Activated CD8-positive, alpha-beta memory T cell treated with anti-CD3 and anti-CD28 coated beads, Interleukin-2, amount 50 U/mL, for 24 hours (primary cell): ENCODE results near the gene GRIK5.

Experiments used
- DNase-seq: peaks from one replicate; pipeline ENCODE4 v3.0.0-alpha.2; 2020; ENCODE audit errors: extremely low read depth

The GRIK5 gene

GRCh38 chr19:42095814-42096230 lies 25.8 kb upstream of the GRIK5 start:
- no peak for DNase-seq

GRCh38 chr19:42095142-42095813 lies 25.3 kb upstream of the GRIK5 start:
- DNase-seq = no peak

DNA sequence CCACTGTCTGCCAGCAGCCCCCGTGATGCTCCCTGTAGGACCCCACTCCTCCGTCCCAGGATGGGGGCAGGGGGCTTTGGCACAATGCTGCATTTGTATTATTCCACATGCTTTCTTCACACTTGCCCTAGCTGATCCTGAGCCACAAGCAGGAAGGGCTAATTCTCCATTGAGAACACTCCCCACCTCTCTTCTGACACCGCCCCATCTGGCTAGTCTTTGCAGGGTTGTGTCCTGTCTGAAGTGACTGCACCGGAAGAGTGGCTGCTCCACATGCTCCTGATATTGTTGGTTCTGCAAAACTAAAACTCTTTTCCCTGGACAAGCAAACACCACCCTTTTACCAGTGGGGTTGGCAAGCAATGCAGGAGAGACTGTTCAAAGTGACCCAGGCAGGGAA lies 23.9 kb upstream of the GRIK5 start:
- no peak for DNase-seq

DNA sequence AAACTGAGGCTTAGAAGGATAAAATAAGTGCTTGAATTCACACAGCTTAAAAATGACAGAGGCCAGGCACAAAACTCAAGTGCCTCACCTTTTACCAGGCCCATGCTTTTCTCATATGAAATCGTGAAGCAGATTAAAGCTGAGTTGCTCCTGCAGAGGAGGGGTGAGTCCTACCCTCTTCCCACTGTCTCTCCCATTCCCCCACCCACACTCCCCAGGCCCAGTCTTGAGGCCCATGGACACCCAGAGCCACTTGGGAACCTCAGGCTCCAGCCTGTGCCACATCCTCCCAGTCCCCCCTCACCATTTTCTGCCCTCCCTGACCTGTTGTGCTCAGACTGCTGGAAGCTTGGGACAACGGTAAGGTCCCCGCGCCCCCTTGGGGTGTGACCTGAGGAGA lies 23.5 kb upstream of the GRIK5 start:
- no peak for DNase-seq

DNA sequence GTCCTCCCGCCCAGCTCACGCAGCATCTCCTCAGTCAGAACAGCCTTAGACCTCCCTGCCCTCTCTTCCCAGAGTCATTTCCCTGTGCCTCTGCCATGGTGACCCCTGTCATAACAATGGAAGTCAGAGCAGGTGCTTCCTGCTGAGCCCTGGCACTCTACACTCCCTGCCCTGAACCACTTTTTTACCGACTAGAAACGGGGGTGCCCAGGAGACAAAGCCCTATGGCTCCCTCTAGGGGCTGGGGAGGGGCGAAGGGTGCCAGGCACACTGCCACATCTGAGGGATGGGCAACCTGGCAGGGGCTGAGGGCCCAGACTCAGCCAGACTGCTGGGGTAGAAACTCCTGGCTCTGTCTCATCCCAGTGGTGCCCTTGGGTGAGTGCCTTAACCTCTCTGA lies 22.3 kb upstream of the GRIK5 start:
- no peak for DNase-seq

GRCh38 chr19:42091742-42092141 lies 21.7 kb upstream of the GRIK5 start:
- DNase-seq = no peak

DNA sequence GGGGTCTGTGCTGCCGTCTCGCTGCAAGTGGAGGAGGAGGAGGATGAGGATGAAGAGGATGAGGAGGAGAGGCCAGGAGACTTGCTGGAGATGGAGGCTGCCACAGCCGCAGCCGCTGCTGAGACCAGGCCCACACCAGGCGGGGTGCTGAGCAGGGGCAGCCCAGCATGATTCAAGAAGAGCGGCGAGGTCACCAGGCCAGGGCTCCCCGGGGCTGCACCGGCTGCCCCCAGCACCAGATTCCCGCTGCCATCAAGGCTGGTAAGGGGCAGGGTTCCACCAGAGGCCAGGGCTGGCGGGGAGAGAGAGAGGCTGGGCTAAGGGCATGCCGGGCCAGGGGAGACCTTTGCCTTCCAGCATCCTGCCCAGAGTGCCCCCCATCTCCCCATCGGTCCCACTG lies 21.3 kb upstream of the GRIK5 start:
- DNase-seq = no peak

DNA sequence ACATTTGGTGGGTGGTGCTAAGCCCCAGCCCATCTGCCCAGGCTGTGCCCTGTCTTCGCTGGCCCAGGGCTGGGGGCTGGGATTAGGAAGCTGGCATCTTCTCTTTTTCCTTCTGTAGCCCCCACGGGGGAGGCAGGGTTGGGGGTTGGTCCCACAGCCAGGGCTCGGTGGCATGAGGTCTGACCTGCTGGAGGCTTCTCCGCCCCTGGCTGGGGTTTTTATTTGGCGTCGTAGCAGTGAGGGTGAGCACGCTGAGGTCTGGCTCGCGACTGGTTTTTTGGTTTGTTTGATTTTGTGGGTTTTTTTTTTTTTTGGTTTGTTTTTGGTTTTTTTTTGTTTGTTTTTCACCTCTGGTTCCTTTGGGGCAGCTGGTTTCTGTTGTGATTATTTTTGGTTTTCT lies 20.7 kb upstream of the GRIK5 start:
- no peak for DNase-seq

GRCh38 chr19:42089772-42090171 lies 19.8 kb upstream of the GRIK5 start:
- no peak for DNase-seq

- DNase-seq = no peak
These were observed 19.3 kb upstream of the GRIK5 start for GRCh38 chr19:42089191-42089750.

DNA sequence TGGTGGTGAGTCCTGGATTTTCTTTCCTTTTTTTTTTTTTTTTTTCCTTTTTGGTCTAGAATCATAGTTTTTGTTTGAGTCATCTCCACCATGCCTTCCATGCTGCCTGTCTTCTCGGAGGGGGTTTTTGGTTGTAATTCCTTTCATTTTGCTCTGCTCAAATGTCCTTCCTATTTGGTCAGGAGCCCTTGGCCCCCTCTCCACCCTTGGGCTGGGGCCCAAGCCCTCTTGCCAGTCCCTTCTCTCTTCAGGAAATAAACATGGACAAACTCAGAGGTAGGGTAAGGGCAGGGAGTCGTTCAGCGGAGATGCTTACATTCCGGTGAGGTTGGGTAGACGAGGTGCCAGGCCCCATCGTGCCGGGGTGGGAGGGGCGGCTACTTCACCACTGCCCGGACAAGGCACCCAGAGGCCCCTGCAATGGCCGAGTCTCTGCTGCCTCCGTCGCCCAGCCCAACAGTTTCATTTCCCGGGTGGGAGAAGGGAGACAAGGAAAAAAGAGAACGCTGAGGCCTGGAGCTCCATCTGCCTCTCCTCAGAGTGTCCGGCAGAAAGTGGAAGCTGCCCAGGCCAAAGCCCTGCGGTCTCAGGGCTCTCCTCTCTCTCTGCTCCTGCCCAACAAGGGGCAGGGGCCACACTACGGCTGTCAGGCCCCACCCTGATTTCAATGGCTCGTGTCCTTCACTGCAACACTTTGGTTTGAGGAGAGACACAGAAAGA lies 18.6 kb upstream of the GRIK5 start:
- no peak for DNase-seq

- no peak for DNase-seq
These were observed 17.0 kb upstream of the GRIK5 start for GRCh38 chr19:42086770-42087550.

GRCh38 chr19:42086188-42086736 lies 16.3 kb upstream of the GRIK5 start:
- DNase-seq = no peak

- DNase-seq = no peak
These were observed 13.5 kb upstream of the GRIK5 start for GRCh38 chr19:42083537-42083936.

GRCh38 chr19:42081584-42082203 lies 11.7 kb upstream of the GRIK5 start:
- no peak for DNase-seq

GRCh38 chr19:42080764-42081375 lies 10.9 kb upstream of the GRIK5 start:
- DNase-seq = no peak

DNA sequence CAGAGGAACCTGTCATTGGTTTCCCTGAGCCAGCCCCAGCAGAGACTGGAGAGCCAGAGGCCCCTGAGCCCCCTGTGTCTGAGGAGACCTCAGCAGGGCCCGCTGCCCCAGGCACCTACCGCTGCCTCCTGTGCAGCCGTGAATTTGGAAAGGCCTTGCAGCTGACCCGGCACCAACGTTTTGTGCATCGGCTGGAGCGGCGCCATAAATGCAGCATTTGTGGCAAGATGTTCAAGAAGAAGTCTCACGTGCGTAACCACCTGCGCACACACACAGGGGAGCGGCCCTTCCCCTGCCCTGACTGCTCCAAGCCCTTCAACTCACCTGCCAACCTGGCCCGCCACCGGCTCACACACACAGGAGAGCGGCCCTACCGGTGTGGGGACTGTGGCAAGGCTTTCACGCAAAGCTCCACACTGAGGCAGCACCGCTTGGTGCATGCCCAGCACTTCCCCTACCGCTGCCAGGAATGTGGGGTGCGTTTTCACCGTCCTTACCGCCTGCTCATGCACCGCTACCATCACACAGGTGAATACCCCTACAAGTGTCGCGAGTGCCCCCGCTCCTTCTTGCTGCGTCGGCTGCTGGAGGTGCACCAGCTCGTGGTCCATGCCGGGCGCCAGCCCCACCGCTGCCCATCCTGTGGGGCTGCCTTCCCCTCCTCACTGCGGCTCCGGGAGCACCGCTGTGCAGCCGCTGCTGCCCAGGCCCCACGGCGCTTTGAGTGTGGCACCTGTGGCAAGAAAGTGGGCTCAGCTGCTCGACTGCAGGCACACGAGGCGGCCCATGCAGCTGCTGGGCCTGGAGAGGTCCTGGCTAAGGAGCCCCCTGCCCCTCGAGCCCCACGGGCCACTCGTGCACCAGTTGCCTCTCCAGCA lies 10.1 kb upstream of the GRIK5 start:
- DNase-seq = no peak

- DNase-seq = no peak
These were observed 9.3 kb upstream of the GRIK5 start for GRCh38 chr19:42079276-42079669.

DNA sequence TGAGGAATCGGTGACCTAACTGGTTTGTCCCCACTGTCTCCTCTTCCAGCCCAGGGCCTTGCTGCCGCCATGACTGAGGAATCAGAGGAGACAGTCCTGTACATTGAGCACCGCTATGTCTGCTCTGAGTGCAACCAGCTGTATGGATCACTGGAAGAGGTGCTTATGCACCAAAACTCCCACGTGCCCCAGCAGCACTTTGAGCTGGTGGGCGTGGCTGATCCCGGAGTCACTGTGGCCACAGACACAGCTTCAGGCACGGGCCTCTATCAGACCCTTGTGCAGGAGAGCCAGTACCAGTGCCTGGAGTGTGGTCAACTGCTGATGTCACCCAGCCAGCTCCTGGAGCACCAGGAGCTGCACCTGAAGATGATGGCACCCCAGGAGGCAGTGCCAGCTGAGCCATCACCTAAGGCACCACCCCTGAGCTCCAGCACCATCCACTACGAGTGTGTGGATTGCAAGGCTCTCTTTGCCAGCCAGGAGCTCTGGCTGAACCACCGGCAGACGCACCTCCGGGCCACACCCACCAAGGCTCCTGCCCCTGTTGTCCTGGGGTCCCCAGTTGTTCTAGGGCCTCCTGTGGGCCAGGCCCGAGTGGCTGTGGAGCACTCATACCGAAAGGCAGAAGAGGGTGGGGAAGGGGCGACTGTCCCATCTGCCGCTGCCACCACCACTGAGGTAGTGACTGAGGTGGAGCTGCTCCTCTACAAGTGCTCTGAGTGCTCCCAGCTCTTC lies 8.7 kb upstream of the GRIK5 start:
- no peak for DNase-seq

DNA sequence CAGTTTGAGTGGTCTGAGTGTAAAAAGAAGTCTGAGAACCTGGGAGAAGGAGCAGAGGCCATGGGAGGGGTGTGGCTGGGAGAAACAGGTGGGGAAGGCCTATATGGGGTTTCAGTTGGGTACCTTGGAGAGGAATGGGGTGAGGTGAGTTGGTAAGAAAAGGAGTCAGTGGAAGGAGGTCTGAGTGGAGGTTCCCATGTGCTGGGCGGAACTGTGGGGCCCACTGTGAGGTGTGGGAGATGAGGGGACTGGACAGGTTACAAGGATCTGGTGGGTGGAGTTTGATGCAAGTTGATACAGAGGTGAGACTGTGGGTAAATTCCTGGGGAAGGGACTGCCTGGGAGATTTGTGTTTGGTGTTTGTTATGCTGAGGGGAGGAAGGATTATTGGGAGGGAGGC lies 8.1 kb upstream of the GRIK5 start:
- no peak for DNase-seq
